ENCODE results near the gene LINC01488.

DNA sequence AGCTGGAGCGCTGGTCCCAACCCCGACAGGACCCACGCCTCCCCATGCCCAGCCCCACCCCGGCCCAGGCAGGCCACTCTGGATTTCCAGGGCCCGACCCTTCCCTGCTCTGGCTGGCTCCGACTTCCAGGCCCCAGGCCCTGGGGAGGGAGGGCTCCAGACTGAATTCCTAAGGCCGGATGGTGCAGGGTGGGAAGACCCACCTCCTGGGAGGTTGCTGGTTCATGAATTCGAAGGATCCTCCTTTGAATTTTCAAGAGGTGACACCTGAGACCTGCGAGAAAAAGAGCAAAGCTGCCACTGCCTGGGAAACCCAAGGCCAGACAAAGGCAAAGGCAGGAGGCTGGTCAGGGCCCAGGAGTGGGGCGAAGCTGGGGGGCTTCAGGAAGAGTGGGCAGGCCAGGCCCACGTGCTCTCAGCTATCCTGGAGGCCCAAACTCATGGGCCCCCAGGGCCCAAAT is 47.0 kb upstream of the LINC01488 start:
- TF ChIP-seq, protein P1, sequence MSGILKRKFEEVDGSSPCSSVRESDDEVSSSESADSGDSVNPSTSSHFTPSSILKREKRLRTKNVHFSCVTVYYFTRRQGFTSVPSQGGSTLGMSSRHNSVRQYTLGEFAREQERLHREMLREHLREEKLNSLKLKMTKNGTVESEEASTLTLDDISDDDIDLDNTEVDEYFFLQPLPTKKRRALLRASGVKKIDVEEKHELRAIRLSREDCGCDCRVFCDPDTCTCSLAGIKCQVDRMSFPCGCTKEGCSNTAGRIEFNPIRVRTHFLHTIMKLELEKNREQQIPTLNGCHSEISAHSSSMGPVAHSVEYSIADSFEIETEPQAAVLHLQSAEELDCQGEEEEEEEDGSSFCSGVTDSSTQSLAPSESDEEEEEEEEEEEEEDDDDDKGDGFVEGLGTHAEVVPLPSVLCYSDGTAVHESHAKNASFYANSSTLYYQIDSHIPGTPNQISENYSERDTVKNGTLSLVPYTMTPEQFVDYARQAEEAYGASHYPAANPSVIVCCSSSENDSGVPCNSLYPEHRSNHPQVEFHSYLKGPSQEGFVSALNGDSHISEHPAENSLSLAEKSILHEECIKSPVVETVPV (CRISPR knock-in tag; IDR thresholded peaks at IDR 0.05), result no peak
- no peak for TF ChIP-seq ZNF70 (CRISPR knock-in tag; IDR thresholded peaks at IDR 0.05)
- no peak for TF ChIP-seq ARNTL (CRISPR knock-in tag; IDR thresholded peaks at IDR 0.05; ENCODE audit: borderline replicate concordance, low read depth)
- no peak for TF ChIP-seq ISL1 (CRISPR knock-in tag; IDR thresholded peaks at IDR 0.05)
- TF ChIP-seq ZFP30 (CRISPR knock-in tag; IDR thresholded peaks at IDR 0.05), result no peak
- TF ChIP-seq, protein P2, sequence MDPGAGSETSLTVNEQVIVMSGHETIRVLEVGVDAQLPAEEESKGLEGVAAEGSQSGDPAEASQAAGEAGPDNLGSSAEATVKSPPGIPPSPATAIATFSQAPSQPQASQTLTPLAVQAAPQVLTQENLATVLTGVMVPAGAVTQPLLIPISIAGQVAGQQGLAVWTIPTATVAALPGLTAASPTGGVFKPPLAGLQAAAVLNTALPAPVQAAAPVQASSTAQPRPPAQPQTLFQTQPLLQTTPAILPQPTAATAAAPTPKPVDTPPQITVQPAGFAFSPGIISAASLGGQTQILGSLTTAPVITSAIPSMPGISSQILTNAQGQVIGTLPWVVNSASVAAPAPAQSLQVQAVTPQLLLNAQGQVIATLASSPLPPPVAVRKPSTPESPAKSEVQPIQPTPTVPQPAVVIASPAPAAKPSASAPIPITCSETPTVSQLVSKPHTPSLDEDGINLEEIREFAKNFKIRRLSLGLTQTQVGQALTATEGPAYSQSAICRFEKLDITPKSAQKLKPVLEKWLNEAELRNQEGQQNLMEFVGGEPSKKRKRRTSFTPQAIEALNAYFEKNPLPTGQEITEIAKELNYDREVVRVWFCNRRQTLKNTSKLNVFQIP (CRISPR knock-in tag; IDR thresholded peaks at IDR 0.05; ENCODE audit: borderline replicate concordance, low read depth), result no peak
- no peak for TF ChIP-seq RARB (CRISPR knock-in tag; IDR thresholded peaks at IDR 0.05)
- TF ChIP-seq CSDC2 (CRISPR knock-in tag; IDR thresholded peaks at IDR 0.05), result no peak
- no peak for TF ChIP-seq ZC3H10 (CRISPR knock-in tag; IDR thresholded peaks at IDR 0.05)
- TF ChIP-seq ZNF565 (CRISPR knock-in tag; conservative IDR thresholded peaks at IDR 0.05; ENCODE audit: low read depth), result no peak
